ENCODE data around the gene AUNIP. TPM values are rescaled to one million over a fixed set of nuclear protein-coding genes. Genes with fewer than 3 reads are reported as not detected.

AUNIP gene
- not detected for total RNA-seq
- long read RNA-seq, result 0 reads

GRCh38 chr1:25858906-25859789 lies at the start of gene AUNIP:
AUNIP (minus strand) TSS chr1:25859457; CDS start chr1:25859357, 100 bp downstream.
- intact Hi-C loops (cut with DNase I), result no loop called here
- DNase-seq (ENCODE audit: low spot score), result peak; percentile 94

GRCh38 chr1:25909040-25909439 lies 49.8 kb upstream of the AUNIP start:
- no peak for DNase-seq (ENCODE audit: low spot score)
- intact Hi-C loops (cut with DNase I), result no loop called here

DNA sequence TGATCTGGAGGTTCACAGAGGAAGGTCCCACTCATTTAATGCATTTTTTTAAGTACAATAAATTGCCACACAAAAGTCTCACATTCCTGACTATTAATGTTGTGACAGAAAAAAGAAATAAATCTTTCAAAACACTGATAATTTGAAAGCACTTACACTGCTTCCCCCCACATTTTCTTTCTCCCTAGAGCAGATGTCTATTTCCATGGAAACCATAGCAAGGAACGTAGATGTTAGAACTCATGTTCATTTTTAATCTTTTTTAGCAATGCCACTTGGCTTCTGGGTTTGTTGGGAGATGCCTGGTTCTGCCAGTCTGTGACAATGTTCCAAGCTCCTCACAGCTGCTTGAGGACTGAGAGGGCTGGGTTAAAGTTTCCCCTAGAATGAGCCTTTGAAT lies 48.9 kb upstream of the AUNIP start:
- no peak for DNase-seq (ENCODE audit: low spot score)
- intact Hi-C loops (cut with DNase I), result no loop called here

GRCh38 chr1:25907601-25908000 lies 48.3 kb upstream of the AUNIP start:
- intact Hi-C loops (cut with DNase I), result no loop called here
- DNase-seq (ENCODE audit: low spot score), result peak; percentile 33

- intact Hi-C loops (cut with DNase I), result no loop called here
- DNase-seq (ENCODE audit: low spot score), result peak; percentile 74
Observed at GRCh38 chr1:25906644-25907300, 47.5 kb upstream of the AUNIP start.

DNA sequence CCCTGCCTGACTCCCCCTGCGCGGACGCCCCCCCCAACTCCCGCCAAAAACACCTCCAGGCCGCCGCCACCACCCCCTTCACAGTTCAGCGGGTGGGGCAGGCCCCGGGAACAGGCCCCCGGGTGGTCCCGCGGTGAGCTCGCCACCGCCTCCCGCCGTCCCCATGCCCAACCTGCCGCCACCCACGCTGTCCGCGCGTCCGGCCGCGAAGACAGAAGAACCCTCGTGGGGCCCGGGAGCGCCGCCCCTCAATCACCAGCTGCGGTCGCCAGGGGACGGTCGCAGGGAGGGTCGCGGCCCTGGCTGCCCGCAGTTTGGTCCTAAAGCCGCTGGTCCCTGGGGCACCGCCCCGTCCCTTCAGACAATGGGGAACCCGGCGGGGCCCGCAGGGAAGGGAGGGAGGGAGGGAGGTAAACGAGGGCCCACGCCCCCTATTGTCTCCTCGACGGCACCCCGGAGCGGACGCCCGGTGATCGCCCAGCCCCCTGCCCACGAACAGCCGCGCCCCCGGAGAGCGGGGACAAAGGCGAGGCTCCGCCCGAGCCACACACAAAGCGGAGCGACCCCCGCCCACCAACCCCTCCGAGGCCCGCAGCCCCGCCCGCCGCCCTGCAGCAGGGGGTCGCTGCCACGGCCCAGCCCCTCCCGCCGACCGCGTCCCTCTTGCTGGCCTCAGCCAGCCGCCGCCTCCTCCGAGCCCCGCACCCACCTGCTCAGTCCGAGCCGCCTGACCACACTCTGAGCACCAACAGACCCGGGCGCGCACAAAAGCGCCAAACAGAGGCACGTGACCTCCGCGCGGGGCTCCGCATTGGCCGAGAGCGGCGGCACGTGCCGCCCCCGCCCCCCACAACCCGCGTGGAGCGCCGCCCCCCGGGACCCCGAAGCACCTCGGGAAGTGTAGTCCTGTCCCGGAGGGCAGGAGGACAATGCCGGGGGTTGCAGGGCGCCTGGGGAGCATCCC lies 46.7 kb upstream of the AUNIP start, which contains the start of gene STMN1:
STMN1 (minus strand) TSS at position 740 of the 964 bp plus-strand sequence. CDS start 1,743 bp downstream, outside the sequence.
- intact Hi-C loops (cut with DNase I), result loop anchor here (2.0 kb wide), 1 partner anchor 93 kb away; the partner anchor contains the start of gene PAFAH2

GRCh38 chr1:25904943-25905679 lies 45.9 kb upstream of the AUNIP start:
- DNase-seq (ENCODE audit: low spot score), result peak; percentile 97
- intact Hi-C loops (cut with DNase I), result loop anchor here (2.0 kb wide), 1 partner anchor 94 kb away; the partner anchor contains the start of gene PAFAH2

More for the DNA sequence above, 46.7 kb upstream of the AUNIP start, which contains the start of gene STMN1:
- peak; percentile 93 for DNase-seq (ENCODE audit: low spot score)

GRCh38 chr1:25903986-25904385 lies 44.7 kb upstream of the AUNIP start:
- intact Hi-C loops (cut with DNase I), result loop anchor here (2.0 kb wide), 2 partner anchors 79 to 95 kb away; partner anchors contain the start of gene PAFAH2
- no peak for DNase-seq (ENCODE audit: low spot score)

DNA sequence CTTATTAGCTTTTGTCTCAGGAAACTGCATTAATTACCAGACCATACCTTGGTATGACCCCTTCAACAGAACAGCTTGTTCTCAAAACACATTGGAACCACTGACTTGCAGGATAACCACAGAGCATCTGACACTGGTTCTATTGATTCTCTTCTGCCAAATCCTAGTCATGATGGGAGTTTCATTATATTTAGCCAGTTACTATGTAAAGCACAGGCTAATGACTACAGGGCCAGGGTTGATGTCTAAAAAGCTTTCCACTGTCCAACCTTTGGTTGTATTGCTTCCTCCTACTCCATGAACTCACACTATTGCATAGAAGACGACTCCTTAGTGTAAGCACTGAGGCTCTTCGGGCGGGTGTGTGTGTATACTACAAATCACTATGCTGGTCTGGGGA lies 43.2 kb upstream of the AUNIP start:
- DNase-seq (ENCODE audit: low spot score), result no peak
- intact Hi-C loops (cut with DNase I), result loop anchor here (2.0 kb wide), 1 partner anchor 78 kb away; no protein-coding TSS in a partner anchor

DNA sequence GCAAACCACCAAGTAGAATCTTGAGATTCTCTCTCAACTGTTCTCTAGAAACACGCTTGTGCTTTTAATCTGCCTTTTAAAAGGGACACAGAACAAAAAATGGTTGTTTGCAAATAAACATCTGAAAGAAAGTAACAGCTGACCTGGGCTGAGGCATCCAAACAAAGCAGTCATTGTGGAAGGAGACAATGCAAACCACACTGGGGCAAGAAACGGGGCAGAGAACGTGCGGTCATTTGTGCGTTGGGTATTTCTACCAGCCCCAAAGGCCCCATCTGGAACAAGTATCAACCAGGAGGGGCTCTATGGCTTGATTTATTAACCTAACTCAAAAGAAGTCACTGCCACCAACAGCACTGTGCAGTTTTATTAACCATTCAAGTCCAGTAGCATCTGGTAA lies 41.0 kb upstream of the AUNIP start:
- intact Hi-C loops (cut with DNase I), result no loop called here
- DNase-seq (ENCODE audit: low spot score), result no peak

- DNase-seq (ENCODE audit: low spot score), result no peak
- intact Hi-C loops (cut with DNase I), result loop anchor here (5.0 kb wide), 1 partner anchor 248 kb away; no protein-coding TSS in a partner anchor
Observed at GRCh38 chr1:25899792-25900191, 40.5 kb upstream of the AUNIP start.

GRCh38 chr1:25898223-25899015 lies 39.2 kb upstream of the AUNIP start:
- intact Hi-C loops (cut with DNase I), result loop anchor here (5.0 kb wide), 1 partner anchor 249 kb away; no protein-coding TSS in a partner anchor

DNA sequence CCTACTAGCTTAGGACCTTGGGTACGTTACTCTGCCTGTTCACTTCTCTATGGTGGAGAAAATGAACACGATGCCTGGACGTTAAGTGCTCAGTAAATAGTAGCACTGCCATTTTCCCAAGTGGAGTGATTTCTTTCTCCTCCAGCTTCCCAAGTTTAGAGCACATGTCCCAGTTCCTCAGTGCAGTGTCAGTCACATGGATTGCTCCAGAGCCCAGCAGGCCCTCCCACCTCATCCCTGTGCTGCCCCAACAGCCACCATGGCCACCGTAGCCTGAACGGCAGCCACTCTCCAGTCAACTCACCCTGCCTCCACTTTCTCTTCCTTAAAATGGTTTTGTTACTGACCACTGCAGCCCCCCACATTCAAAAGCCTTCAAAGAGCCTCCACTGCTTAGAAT lies 38.5 kb upstream of the AUNIP start:
- no peak for DNase-seq (ENCODE audit: low spot score)
- intact Hi-C loops (cut with DNase I), result loop anchor here (5.0 kb wide), 1 partner anchor 250 kb away; no protein-coding TSS in a partner anchor

More at GRCh38 chr1:25898223-25899015, 39.2 kb upstream of the AUNIP start:
- no peak for DNase-seq (ENCODE audit: low spot score)

DNA sequence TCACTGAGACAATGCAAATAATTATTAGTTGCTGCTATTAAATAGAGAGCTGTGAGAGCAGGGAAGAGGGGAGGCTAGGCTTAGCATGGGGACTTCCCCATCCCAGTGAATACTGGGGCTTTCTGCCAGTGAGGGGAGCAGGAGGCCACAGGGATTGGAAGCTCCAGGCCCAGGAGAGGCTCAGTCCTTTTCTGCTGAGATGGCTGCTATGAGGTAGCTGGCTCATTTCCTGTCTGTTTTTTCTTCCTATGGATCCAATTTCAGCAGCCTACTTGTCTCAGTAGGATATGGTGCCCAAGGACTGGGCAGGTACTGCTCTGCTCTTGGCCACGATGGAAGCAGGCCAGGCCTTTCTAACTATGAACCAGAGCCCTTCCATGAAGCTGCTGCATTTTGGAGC lies 37.0 kb upstream of the AUNIP start:
- intact Hi-C loops (cut with DNase I), result loop anchor here (5.0 kb wide), 1 partner anchor 251 kb away; no protein-coding TSS in a partner anchor
- DNase-seq (ENCODE audit: low spot score), result no peak

DNA sequence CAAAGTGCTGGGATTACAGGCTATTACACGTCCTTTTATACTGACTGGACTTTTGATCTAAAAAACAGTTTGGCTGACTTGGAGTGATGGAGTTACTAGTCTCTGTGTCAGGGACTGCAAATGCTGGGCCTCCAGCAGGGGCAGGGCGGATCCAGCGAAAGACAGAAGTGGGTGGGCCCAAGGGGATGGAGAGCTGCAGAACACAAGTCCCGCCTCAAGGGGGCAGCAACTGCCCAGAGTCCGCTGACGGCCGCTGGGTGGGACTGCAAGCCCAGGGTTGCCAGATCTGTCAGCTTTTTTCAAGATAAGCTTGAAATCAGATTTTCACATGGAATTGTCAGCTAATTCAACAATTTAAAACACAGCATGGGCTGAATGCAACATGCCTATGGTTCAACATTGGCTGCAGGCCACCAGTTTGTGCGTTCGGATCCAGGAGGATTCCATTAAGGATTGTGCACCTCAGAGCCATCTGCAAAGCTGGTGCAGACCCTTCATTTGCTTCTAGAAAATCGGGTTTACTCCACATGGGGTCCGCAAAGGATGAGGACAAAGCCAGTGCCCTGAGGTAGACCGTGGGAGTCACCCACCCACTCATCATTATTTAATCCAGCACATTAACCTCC lies 36.2 kb upstream of the AUNIP start:
- DNase-seq (ENCODE audit: low spot score), result peak; percentile 91
- intact Hi-C loops (cut with DNase I), result loop anchor here (1.0 to 5.0 kb wide), 2 partner anchors 103 to 252 kb away; partner anchors contain the start of gene PAFAH2

DNA sequence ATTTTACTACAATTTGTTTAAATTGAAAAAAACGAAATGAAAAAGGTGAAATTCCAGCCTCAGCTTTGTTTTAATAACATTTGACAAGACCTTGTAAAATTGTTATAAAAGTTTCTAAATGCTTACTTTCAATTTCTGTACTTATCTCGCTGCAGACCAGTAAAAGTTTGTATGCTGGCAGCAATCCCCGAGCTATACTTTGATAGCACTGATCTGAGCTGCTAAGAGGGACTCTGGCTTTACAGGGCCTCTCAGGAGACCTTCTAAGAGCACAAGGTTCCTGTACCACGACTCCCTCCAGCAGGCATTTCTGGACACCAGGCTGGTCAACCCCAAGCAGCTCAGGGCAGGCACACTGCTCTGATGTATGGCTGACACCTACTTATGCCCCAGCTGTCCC lies 33.9 kb upstream of the AUNIP start:
- DNase-seq (ENCODE audit: low spot score), result no peak
- intact Hi-C loops (cut with DNase I), result no loop called here

DNA sequence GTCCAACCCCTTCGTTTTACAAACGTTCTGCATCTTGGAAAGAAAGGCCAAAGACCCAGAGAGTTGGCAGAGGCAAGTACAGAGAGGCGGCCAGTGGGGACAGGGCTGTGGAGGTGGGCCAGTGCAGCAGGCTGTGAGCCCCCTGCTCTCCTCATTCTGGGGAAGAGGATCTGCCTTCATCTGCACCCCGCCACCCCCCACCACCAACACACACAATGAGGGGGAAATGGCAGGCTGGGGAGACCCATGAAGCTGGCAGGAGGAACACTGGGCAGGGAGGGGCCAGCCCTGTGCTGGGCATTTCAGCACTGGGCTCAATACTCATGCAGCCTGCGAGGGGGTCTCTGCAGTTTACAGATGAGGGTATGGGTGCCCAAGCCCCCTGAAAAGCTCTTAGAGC lies 32.3 kb upstream of the AUNIP start:
- intact Hi-C loops (cut with DNase I), result no loop called here
- no peak for DNase-seq (ENCODE audit: low spot score)

All from cardiac septum (tissue), 1 donor.